ENCODE measurements around the gene ARL4A. TPM values are rescaled to one million over a fixed set of nuclear protein-coding genes. Genes with fewer than 3 reads are reported as not detected.
A peak's percentile ranks its signal among the peaks of the same experiment; 100 is the strongest.
"Not testable (repeated sequence)": the region's sequence is repeated elsewhere in the genome, so short reads cannot be mapped to it uniquely, and the experiment has no call there.

ARL4A gene, protein sequence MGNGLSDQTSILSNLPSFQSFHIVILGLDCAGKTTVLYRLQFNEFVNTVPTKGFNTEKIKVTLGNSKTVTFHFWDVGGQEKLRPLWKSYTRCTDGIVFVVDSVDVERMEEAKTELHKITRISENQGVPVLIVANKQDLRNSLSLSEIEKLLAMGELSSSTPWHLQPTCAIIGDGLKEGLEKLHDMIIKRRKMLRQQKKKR
- polyA plus RNA-seq, result 10 to 100 TPM in 2 of 3 donors, 1 to 10 TPM in 1; 3.9 to 22.7 (median 19.1) TPM

DNA sequence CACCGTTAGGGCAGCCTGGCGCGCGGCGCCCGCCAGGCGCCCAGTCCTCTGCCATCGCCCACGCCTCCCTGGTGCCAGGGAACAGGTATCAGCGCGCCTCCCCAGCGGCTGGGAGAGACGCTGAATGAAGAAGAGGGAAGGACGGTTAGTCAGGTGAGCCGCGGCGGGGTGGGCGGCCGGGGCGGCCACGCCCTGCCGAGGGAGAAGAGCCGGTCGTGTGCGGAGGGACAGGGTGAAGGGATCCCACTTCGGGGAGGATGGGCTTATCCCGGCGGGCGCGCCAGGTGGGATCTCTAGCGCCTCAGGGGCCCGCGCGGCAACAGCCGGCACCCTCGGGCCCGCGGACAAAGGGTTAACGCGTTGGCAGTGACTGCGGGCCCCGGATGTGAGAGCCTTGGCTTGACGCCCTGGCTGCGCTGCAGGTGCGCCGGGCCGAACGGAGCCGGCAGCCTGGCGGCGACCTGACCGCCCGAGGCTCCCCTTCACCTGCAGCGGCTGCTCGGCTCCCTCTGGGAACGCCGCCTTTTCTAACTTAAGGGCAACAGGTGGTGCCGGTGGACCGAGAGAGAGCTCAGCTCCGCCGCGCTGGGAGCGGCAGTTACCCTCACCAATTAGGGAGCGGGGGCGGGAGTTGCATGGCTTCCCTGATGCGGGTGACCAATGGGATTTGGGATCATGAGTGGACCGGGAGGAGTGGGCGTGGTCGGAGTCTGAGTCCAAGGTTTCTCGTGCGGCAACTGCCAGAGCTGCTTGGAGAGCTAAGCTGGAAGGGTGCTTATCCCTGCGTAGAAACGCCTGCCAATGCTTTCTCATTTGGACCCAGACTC, at the start of gene ARL4A:
TSS of gene ARL4A (plus strand) at position 743 of the 827 bp plus-strand sequence. CDS start 622 bp downstream, outside the sequence.
- H3K27ac ChIP-seq (ENCODE audit: low read depth, low read length), result peak within 1 kb of the TSS; percentile 8
- WGBS, 3 donors, result 1% methylated on average over 67 to 73 of the region's 73 CpGs

DNA sequence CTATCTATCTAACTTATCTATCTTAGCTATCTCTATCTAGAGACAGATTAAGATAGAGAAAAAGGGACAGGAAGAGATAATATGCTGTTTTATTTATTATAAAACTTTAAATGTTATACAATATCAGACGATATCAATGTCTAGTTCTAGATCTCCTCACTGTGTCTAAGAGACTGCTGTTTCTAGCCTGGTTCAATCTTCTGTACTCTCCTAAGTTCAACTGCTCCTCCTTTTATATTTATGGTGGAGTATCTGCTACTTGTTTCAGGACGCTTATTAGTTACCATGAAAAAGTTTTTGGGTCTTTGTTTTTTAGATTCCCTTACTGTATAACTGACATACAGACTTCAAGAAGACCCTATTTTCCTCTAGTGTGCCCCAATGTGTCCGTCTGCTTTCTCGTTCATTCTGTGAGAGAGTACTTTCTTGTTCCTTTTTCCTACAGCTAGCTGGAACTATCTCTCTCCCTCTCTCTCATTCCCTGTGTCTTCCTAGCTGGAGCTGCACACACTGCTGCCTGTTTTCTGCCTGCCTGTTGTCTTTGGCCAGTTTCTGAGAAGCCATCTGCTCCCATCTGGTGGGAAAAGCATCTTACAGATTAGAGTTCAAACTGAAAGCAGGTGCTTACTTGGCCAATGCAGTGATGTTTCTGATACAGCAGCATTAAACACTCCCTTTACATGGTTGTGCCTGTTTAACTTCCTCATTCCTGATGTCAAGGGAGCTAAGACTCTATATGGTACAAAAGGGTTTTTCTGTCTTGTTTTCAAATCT, 49.4 kb upstream of the ARL4A start:
- 32 to 46% (median 38%) methylated on average over 4 of the region's 4 CpGs for WGBS, 3 donors
- no peak overlapping the region for H3K27ac ChIP-seq (ENCODE audit: low read depth, low read length)

DNA sequence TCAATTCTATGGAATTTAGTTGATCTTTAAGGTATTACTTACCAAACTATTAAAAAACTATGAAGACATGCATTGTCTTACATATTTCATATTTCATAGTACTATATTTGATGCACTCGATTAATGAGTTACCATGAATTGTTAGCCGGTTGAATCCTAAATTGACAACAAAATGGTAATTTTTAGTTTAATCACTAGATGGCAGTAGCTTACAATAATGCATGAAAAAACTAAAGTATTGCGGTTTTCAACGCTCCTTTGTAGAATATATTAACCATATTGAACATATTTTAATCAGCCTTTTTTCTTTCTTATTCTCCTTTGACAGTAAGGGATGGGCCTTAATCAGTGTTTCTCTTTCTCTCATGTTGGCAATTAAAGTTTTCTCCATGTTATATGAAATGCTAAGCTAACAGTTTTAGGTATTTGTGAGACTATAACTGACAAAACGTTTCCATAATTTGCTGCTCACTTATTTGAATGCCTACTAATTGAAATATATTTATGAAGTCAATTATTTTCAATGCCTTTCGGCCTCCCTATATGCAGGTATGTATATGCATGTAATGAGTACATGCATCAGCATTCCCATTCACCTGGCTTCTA, 48.5 kb upstream of the ARL4A start:
- no peak overlapping the region for H3K27ac ChIP-seq (ENCODE audit: low read depth, low read length)
- WGBS, 3 donors, result 11 to 16% (median 12%) methylated on average over 6 of the region's 6 CpGs

- H3K27ac ChIP-seq (ENCODE audit: low read depth, low read length), result no peak overlapping the region
- 64 to 80% (median 78%) methylated on average over 7 of the region's 7 CpGs for WGBS, 3 donors
These were observed 46.9 kb upstream of the ARL4A start for GRCh38 chr7:12640299-12641096.

DNA sequence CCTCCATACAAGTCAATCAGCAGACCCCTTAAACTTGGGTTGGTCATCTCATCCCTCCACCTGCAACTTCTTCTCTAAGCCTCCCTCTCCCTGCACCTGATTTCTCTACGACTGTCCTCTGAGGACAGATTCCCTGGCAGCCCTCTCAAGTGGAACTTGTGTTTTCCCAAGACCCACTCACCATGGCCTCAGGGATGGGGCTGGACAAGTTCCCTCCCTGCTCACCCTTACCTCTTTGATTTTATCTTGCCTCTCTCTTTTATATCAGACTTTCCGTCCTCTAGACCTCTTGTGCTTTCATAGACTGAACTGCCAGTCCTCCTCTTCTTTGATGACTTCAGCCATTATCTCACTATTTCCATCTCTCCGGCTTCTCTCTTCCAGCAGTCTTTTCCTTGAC, 46.2 kb upstream of the ARL4A start:
- WGBS, 3 donors, result 63 to 85% (median 82%) methylated on average over 2 to 3 of the region's 3 CpGs
- H3K27ac ChIP-seq (ENCODE audit: low read depth, low read length), result no peak overlapping the region

GRCh38 chr7:12642508-12642907, 44.9 kb upstream of the ARL4A start:
- WGBS, 3 donors, result 89 to 94% (median 93%) methylated on average over 5 of the region's 5 CpGs
- H3K27ac ChIP-seq (ENCODE audit: low read depth, low read length), result no peak overlapping the region

GRCh38 chr7:12643001-12643643, 44.3 kb upstream of the ARL4A start:
- WGBS, 3 donors, result 78 to 85% (median 79%) methylated on average over 3 of the region's 3 CpGs
- H3K27ac ChIP-seq (ENCODE audit: low read depth, low read length), result no peak overlapping the region

DNA sequence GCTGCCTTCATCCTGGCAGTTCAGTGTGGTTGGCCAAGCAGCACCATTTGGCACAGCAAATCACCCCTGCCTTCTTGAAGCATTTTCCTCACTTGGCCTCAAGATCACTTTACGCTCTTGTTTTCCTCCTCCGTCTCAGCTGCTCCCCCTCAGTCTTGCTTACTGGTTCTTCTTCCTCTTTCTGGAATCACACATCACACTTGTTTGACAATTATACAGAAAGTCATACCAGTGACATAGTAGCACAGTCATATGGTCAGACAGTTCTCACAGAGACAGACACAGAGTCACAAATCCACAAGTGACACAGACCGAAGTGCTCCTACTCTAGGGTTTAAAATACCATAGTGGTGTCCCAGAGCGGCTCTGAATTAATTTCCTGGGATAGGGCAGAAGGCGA, 43.8 kb upstream of the ARL4A start:
- WGBS, 3 donors, result 83 to 91% (median 83%) methylated on average over 5 of the region's 5 CpGs

GRCh38 chr7:12645212-12645611, 42.2 kb upstream of the ARL4A start:
- not testable (repeated sequence) for H3K27ac ChIP-seq (ENCODE audit: low read depth, low read length)
- WGBS, 3 donors, result 76 to 84% (median 79%) methylated on average over 6 of the region's 6 CpGs

More for the DNA sequence above, 43.8 kb upstream of the ARL4A start:
- no peak overlapping the region for H3K27ac ChIP-seq (ENCODE audit: low read depth, low read length)

- no peak overlapping the region for H3K27ac ChIP-seq (ENCODE audit: low read depth, low read length)
- WGBS, 3 donors, result 50 to 76% (median 69%) methylated on average over 1 of the region's 1 CpG
These were observed 41.3 kb upstream of the ARL4A start for GRCh38 chr7:12646139-12646538.

GRCh38 chr7:12647364-12648219, 39.8 kb upstream of the ARL4A start:
- H3K27ac ChIP-seq (ENCODE audit: low read depth, low read length), result no peak overlapping the region
- 59 to 87% (median 86%) methylated on average over 6 of the region's 6 CpGs for WGBS, 3 donors

DNA sequence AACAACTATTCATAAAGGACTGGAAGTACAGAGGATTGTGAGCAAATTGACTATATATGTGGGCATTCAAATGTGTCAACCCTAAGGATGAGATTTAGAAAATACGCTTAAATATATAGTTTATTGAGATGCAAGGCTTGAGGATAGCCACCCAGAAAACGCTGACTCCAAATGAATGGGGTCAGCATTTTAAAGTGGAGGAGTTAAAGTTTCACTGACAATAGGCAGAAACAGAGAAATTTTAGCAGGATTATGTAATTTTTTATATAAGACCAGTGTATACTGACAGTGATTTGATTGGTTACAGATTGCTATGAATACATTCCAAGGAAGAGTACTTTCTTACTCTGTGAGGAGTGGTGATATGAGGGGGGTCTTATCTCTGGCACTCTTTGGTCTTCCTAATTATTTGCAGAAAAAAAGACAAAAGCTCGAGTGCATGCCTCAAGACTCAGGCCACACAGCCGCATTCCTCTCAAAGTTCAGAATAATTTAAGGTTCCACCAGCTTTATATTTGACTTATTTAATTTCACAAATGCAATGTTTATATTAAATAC, 38.6 kb upstream of the ARL4A start:
- WGBS, 3 donors, result 76 to 87% (median 83%) methylated on average over 4 of the region's 4 CpGs
- H3K27ac ChIP-seq (ENCODE audit: low read depth, low read length), result no peak overlapping the region

DNA sequence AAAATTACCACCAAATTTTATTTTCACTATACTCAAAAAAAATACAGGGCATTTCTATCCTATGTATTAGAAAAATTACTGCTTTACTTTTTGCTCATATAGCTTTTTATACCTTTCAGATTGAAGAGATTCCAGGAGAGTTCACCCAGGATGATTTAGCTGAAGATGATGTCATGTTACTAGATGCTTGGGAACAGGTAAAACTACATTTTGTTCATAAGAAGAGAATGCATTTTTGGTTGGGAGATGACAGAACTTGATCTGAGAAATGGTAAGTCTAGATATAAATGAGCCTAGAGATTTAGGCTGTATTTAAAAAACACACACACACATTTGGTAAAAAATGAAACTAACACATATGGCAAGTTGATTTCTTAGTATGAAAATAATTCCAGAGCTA, 38.1 kb upstream of the ARL4A start:
- H3K27ac ChIP-seq (ENCODE audit: low read depth, low read length), result no peak overlapping the region

- no peak overlapping the region for H3K27ac ChIP-seq (ENCODE audit: low read depth, low read length)
- WGBS, 3 donors, result 53 to 92% (median 89%) methylated on average over 2 of the region's 2 CpGs
These were observed 37.4 kb upstream of the ARL4A start for GRCh38 chr7:12650080-12650479.

GRCh38 chr7:12653110-12653509, 34.3 kb upstream of the ARL4A start:
- no peak overlapping the region for H3K27ac ChIP-seq (ENCODE audit: low read depth, low read length)
- WGBS, 3 donors, result 78 to 82% (median 81%) methylated on average over 3 of the region's 3 CpGs

DNA sequence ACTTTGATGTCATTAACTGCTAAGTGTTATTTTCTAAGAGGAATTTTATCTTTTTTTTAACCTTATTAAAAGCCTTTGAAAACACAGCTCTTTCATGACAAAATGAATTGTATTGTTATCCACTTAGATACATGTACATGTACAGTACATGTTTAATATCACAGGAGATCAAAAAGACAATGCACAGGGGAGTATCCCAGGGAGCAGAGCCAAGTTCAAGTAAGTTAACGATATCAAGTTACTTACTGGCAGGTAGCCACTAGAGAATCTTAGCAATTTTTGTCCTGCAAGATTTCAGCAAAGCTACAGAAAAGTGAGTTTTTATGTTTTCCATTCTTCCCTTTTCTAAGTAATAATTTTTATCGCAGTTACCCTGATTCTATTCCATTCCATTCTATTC, 33.9 kb upstream of the ARL4A start:
- WGBS, 3 donors, result 54 to 59% (median 55%) methylated on average over 2 of the region's 2 CpGs
- H3K27ac ChIP-seq (ENCODE audit: low read depth, low read length), result no peak overlapping the region

Measured in adipose tissue (tissue), 3 donors.